Stomach (tissue), 4 donors: ENCODE results near the gene MRPS18A.

Experiments used
- EP300 ChIP-seq: sonication (generic); formaldehyde crosslinking; IDR thresholded peaks from one replicate; pipeline ENCODE4 v1.6.1; 2017; ENCODE audit warnings: antibody characterized with exemption
- POLR2A ChIP-seq, 4 donors: fragments of 450-650 bp; IDR thresholded peaks; one replicate each; pipeline ENCODE4 v1.6.1; 2016; ENCODE audit warnings: antibody characterized with exemption in 4 of 4, control low read depth in 2 of 4, mild to moderate bottlenecking in 1 of 4, moderate library complexity in 1 of 4
- POLR2AphosphoS5 ChIP-seq, 3 donors: sonication (generic); formaldehyde crosslinking; IDR thresholded peaks; one replicate each; pipeline ENCODE4 v1.6.1; 2016; ENCODE audit warnings: antibody characterized with exemption in 3 of 3
- TF ChIP-seq, protein P1 (sequence below), 7 experiments: fragments of 450-650 bp in 4 of 7; fragments of 200-600 bp in 3 of 7; sonication (generic) in 3 of 7; IDR thresholded peaks; one replicate each; pipeline ENCODE4 v1.5.1; 2016 to 2019; ENCODE audit warnings: antibody characterized with exemption in 7 of 7, control low read depth in 2 of 7, mild to moderate bottlenecking in 1 of 7

DNA sequence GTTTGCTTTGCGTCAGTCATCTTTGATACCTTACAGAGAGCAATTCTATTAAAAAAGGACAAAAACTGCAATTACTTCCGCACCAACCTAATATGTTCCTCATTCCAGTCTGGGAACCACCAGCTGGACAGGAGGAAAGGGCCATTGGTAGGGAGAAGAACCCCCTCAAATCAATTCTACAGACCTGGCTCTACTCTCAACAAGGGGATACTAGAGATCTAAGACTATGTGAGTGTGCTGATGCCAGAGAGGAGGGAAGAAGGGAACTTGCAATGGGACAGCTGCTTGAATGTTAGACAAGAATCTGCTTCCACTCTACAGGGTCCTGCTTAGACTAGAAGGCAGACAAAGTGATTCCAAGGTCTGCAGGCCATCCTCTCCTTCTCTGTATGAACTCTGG, 13.3 kb downstream of the MRPS18A start:
- TF ChIP-seq, protein P1, sequence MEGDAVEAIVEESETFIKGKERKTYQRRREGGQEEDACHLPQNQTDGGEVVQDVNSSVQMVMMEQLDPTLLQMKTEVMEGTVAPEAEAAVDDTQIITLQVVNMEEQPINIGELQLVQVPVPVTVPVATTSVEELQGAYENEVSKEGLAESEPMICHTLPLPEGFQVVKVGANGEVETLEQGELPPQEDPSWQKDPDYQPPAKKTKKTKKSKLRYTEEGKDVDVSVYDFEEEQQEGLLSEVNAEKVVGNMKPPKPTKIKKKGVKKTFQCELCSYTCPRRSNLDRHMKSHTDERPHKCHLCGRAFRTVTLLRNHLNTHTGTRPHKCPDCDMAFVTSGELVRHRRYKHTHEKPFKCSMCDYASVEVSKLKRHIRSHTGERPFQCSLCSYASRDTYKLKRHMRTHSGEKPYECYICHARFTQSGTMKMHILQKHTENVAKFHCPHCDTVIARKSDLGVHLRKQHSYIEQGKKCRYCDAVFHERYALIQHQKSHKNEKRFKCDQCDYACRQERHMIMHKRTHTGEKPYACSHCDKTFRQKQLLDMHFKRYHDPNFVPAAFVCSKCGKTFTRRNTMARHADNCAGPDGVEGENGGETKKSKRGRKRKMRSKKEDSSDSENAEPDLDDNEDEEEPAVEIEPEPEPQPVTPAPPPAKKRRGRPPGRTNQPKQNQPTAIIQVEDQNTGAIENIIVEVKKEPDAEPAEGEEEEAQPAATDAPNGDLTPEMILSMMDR (IDR thresholded peaks at IDR 0.05), result no peak
- TF ChIP-seq POLR2A (IDR thresholded peaks at IDR 0.05) (no peak), EP300 (no peak), POLR2AphosphoS5 (IDR thresholded peaks at IDR 0.05) (no peak)
